Measurements from ENCODE around the gene CNPY4.
A peak's percentile ranks its signal among the peaks of the same experiment; 100 is the strongest.

Gene CNPY4

DNA sequence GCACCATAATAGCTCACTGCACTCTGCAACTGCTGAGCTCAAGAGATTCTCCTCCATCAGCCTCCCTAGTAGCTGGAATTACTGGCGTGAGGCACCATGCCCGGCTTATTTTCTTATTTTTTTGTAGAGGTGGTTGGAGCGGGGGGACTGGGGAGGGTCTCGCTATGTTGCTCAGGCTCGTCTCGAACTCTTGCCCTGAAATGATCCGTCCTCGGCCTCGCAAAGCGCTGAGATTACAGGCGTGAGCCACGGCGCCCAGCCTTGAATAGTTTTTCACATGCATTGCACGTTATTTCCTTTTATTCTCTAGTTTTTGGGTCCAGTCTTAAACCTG lies 28.8 kb downstream of the CNPY4 start:
- DNase-seq (ENCODE audit: low read depth) = no peak
- TF ChIP-seq, protein P1, sequence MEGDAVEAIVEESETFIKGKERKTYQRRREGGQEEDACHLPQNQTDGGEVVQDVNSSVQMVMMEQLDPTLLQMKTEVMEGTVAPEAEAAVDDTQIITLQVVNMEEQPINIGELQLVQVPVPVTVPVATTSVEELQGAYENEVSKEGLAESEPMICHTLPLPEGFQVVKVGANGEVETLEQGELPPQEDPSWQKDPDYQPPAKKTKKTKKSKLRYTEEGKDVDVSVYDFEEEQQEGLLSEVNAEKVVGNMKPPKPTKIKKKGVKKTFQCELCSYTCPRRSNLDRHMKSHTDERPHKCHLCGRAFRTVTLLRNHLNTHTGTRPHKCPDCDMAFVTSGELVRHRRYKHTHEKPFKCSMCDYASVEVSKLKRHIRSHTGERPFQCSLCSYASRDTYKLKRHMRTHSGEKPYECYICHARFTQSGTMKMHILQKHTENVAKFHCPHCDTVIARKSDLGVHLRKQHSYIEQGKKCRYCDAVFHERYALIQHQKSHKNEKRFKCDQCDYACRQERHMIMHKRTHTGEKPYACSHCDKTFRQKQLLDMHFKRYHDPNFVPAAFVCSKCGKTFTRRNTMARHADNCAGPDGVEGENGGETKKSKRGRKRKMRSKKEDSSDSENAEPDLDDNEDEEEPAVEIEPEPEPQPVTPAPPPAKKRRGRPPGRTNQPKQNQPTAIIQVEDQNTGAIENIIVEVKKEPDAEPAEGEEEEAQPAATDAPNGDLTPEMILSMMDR (IDR thresholded peaks at IDR 0.05; ENCODE audit: insufficient read depth, low read depth, low read length, missing control alignments) = no peak
- H3K4me3 ChIP-seq (ENCODE audit: low read length) = peak overlapping the region; percentile 87

DNA sequence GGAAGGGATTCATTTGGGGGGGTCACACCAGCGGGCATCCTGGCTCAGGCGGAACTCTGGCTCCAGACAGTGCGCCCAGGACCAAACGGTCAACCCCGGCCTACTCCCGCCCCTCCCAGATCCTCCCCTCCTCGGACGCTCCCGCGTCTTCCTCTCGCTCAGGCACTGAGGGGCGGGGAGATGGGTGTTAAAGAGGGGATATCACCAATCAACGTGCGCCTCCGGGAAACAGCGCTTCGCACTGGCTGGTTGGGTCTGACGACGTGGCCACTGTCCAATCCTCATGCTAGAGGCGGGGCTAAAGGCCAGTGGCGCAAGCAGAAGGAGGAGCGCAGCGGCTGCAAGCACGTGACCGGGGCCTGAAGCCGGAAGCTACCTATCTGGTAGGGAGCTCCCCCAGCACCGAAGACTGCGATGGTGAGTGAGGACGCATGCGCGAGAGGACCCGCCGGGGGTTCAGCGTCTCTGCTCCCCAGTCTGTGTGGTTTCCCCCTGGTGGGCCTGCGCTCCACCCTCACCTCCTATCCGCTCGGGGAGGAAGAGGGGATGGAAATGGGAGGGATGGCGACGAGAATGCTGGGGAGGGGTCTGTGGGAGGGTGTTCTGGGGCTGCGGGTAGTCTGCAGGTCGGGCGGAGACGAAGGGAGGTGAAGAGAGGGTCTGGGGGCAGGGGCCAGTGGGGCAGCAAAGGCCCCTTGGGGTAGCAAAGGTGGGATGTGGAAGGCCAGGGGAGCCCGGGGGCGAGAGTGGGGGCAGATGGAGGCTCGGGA lies 29.3 kb downstream of the CNPY4 start, which contains the start of gene LAMTOR4:
LAMTOR4 (plus strand) TSS at position 360 of the 770 bp plus-strand sequence; CDS start at position 415, 55 bp downstream.
- TF ChIP-seq, protein P1 (IDR thresholded peaks at IDR 0.05; ENCODE audit: insufficient read depth, low read depth, low read length, missing control alignments) = no peak
- peak; percentile 100 for DNase-seq (ENCODE audit: low read depth)
- peak within 1 kb of the TSS; percentile 87 for H3K4me3 ChIP-seq (ENCODE audit: low read length)

DNA sequence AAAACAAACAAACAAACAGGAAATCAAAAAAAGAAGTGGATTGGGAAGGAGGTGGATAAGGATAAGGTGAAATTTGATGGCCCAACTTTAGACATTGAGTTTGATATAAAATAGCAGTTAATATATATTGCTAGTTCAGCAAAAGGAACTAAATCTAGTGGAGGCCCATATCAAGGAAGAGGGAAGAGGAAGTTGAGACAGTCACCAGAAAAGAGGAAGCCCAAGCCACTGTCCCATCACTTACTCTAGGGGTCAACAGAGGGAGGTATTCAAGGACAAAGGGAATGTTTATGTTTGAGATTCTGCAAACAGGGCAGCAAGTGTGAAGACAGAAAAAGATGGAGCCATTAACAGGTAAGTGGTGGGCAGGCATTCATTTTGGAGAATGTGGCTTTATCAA lies 33.0 kb downstream of the CNPY4 start:
- no peak overlapping the region for H3K4me3 ChIP-seq (ENCODE audit: low read length)
- DNase-seq (ENCODE audit: low read depth) = no peak
- TF ChIP-seq, protein P1 (IDR thresholded peaks at IDR 0.05; ENCODE audit: insufficient read depth, low read depth, low read length, missing control alignments) = no peak

DNA sequence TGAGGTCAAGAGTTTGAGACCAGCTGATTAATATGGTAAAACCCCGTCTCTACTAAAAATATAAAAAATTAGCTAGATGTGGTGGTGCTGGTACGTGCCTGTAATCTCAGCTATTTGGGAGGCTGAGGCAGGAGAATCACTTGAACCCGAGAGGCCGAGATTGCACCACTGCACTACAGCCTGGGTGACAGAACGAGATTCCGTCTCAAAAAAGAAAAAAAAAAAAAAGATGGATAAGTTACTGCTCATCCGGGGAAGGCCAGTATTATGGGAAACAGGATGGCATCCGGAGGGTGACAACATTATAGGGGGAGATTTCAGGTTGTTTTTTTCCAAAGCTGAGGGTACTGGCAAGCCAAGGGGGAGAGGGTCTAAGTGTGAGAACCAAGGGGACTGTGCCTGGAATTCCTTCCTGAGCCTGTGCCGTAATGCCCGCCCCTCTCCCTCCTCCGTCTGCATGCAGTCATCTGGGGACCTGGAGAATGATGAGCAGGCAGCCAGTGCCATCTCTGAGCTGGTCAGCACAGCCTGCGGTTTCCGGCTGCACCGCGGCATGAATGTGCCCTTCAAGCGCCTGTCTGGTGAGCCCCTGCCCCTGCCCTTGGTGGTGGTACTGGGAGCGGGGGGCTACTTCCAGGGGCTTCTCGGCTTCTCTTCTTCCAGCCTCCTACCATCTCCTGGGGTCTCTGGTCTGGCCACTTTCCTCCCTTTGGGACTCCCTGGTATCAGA lies 33.7 kb downstream of the CNPY4 start:
- H3K4me3 ChIP-seq (ENCODE audit: low read length) = no peak overlapping the region
- DNase-seq (ENCODE audit: low read depth) = no peak
- TF ChIP-seq, protein P1 (IDR thresholded peaks at IDR 0.05; ENCODE audit: insufficient read depth, low read depth, low read length, missing control alignments) = no peak

DNA sequence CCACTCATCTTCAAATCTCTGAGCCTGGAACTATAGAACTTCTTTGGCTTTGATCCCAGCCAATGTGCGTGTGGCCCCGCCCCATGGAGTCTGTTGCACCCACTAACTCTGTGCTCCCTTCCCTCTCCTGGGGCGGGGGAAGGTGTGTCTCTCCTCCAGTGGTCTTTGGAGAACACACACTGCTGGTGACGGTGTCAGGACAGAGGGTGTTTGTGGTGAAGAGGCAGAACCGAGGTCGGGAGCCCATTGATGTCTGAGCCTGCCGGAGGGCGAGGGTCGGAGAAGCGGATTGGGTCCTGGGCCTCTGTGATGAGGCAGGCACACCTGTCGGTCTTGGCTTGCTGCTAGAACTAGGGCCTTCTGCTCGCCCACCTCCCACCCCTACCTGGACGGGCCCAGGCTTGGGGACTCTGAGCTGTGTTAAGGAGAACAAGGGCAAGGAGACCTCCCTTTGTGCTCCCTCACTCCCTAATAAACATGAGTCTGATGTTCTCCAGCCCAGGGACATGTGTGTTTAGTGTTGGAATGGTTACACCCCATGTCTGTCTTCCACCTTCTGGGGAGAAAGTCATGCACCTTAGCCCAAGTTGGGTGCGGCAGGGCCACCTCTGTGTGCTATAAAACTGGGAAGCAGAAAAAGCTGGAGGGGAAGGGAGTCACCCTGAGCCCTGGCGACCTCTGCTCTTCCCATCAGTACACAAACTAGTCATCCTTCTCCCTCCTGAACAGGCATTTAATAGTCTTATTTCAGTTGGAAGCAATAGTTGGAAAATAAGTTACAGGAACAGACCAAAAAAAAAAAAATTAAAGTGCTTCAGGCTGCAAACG lies 34.5 kb downstream of the CNPY4 start:
- TF ChIP-seq, protein P1 (IDR thresholded peaks at IDR 0.05; ENCODE audit: insufficient read depth, low read depth, low read length, missing control alignments) = no peak
- no peak overlapping the region for H3K4me3 ChIP-seq (ENCODE audit: low read length)
- DNase-seq (ENCODE audit: low read depth) = no peak

DNA sequence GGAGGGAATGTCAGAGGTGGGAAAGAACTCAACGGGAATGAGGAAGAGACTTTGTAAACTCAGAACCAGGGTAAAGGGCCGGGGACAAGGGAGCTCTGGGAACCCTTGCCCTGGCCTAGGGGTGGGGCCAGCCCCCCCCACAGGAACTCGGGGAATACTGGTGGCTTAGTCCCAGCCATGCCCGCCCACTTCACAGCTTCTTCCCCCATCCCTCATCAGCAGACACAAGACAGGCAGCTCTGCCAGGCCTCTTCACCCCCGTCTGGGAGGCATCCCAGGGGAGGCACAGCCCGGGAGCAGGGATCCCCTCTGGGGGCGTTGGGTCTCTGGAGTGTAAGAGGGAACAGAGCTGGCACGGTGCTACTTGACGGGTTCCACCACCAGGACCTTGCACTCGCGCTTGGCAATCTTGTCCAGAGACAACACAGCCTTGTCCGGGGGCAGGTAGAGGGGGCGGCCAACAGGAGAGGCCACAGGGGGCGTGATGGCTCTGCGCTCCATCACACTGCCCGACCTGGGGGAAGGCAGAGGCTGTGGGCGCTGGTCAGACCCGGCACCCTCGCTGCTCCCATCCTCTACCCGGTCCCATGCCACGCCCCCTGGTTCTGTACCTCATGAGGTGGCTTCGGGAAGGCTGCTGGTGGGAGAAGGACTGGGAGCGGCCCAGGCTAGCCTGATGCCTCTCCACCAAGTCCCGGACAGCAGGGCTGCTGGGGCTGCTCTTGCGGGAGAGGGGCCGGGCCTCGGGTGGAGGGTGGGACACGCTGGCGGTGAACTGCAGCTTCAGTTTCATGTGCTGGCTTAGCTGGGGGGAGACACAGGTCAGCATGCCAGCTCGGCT lies 35.4 kb downstream of the CNPY4 start:
- no peak overlapping the region for H3K4me3 ChIP-seq (ENCODE audit: low read length)
- TF ChIP-seq, protein P1 (IDR thresholded peaks at IDR 0.05; ENCODE audit: insufficient read depth, low read depth, low read length, missing control alignments) = no peak
- DNase-seq (ENCODE audit: low read depth) = no peak
